SH-SY5Y (cell line): ENCODE measurements around the gene SIGLEC12.

Experiments
- GATA2 ChIP-seq: IDR thresholded peaks from 2 replicates; pipeline ENCODE4 v1.6.1; 2011; ENCODE audit warnings: mild to moderate bottlenecking, low read depth, low read length
- GATA3 ChIP-seq: IDR thresholded peaks from 2 replicates; pipeline ENCODE4 v1.6.1; 2011; ENCODE audit warnings: low read depth, mild to moderate bottlenecking, low read length, moderate library complexity

The SIGLEC12 gene

GRCh38 chr19:51462276-51462675 lies 39.3 kb downstream of the SIGLEC12 start:
- no peak for TF ChIP-seq GATA3
- no peak for TF ChIP-seq GATA2

- no peak for TF ChIP-seq GATA3
- no peak for TF ChIP-seq GATA2
These were observed 39.9 kb downstream of the SIGLEC12 start for GRCh38 chr19:51461723-51462161.

GRCh38 chr19:51460164-51460992 lies 41.2 kb downstream of the SIGLEC12 start:
- no peak for TF ChIP-seq GATA2
- TF ChIP-seq GATA3: no peak

GRCh38 chr19:51458899-51459505 lies 42.6 kb downstream of the SIGLEC12 start:
- no peak for TF ChIP-seq GATA3
- TF ChIP-seq GATA2: no peak

GRCh38 chr19:51458051-51458645 lies 43.5 kb downstream of the SIGLEC12 start, which contains the start of gene SIGLEC8:
TSS of gene SIGLEC8 (minus strand) at chr19:51458454. CDS start at chr19:51458387, 67 bp downstream.
- TF ChIP-seq GATA3: no peak
- no peak for TF ChIP-seq GATA2

GRCh38 chr19:51457351-51458013 lies 44.1 kb downstream of the SIGLEC12 start:
- TF ChIP-seq GATA2 (no peak), GATA3 (no peak)

- no peak for TF ChIP-seq GATA2
- TF ChIP-seq GATA3: no peak
These were observed 44.9 kb downstream of the SIGLEC12 start for GRCh38 chr19:51456541-51457290.

- TF ChIP-seq GATA2: no peak
- TF ChIP-seq GATA3: no peak
These were observed 50.8 kb downstream of the SIGLEC12 start for GRCh38 chr19:51450730-51451307.

- TF ChIP-seq GATA3 (no peak), GATA2 (no peak)
These were observed 53.1 kb downstream of the SIGLEC12 start for GRCh38 chr19:51448411-51449016.

- TF ChIP-seq GATA2 (no peak), GATA3 (no peak)
These were observed 53.6 kb downstream of the SIGLEC12 start for GRCh38 chr19:51448011-51448410.

- TF ChIP-seq GATA2 (no peak), GATA3 (no peak)
These were observed 59.9 kb downstream of the SIGLEC12 start for GRCh38 chr19:51441410-51442390.
